Astrocyte of the spinal cord (primary cell): ENCODE measurements around the gene ERC1.

ENCODE experiments used
- DNase-seq: peaks from one replicate; pipeline ENCODE4 v3.0.0; 2011; ENCODE audit warnings: low read depth, low spot score
- H3K4me3 ChIP-seq: 2 replicates; pipeline ENCODE4 v1.5.1; 2011; ENCODE audit warnings: low read depth, mild to moderate bottlenecking, low read length, moderate library complexity
- CTCF ChIP-seq: IDR thresholded peaks from 2 replicates; pipeline ENCODE4 v1.5.1; 2012; ENCODE audit warnings: low read depth, mild to moderate bottlenecking, low read length, inconsistent platforms
- in situ Hi-C: cut with HindIII; loops from 2 replicates; pipeline ENCODE4 v1.10.0; 2017; ENCODE audit warnings: low sequenced_read_pairs

ERC1 gene

GRCh38 chr12:1382151-1382550 lies 391.1 kb downstream of the ERC1 start:
- H3K4me3 ChIP-seq: no peak overlapping the region
- DNase-seq: no peak
- in situ Hi-C loops: no loop called here
- no peak for TF ChIP-seq CTCF

GRCh38 chr12:1382826-1383225 lies 391.8 kb downstream of the ERC1 start:
- no peak for DNase-seq
- no peak for TF ChIP-seq CTCF
- no peak overlapping the region for H3K4me3 ChIP-seq
- in situ Hi-C loops: no loop called here

- in situ Hi-C loops: no loop called here
- no peak overlapping the region for H3K4me3 ChIP-seq
- DNase-seq: no peak
- TF ChIP-seq CTCF: no peak
Measured at GRCh38 chr12:1383758-1384157, 392.7 kb downstream of the ERC1 start.

GRCh38 chr12:1384910-1385309 lies 393.9 kb downstream of the ERC1 start:
- H3K4me3 ChIP-seq: no peak overlapping the region
- no peak for DNase-seq
- in situ Hi-C loops: no loop called here
- no peak for TF ChIP-seq CTCF

GRCh38 chr12:1391722-1392121 lies 400.7 kb downstream of the ERC1 start:
- no peak for TF ChIP-seq CTCF
- no peak overlapping the region for H3K4me3 ChIP-seq
- DNase-seq: no peak
- in situ Hi-C loops: no loop called here

- in situ Hi-C loops: no loop called here
- DNase-seq: no peak
- H3K4me3 ChIP-seq: no peak overlapping the region
- TF ChIP-seq CTCF: no peak
Measured at GRCh38 chr12:1395421-1395955, 404.5 kb downstream of the ERC1 start.

- H3K4me3 ChIP-seq: no peak overlapping the region
- peak; percentile 12 for DNase-seq
- in situ Hi-C loops: no loop called here
- no peak for TF ChIP-seq CTCF
Measured at GRCh38 chr12:1398673-1399072, 407.6 kb downstream of the ERC1 start.
